OCI-LY1 (cell line): Measurements from ENCODE around the gene TBC1D22B.

Experiments used
- H2AFZ ChIP-seq: fragments of 200-600 bp; sonication (generic), shearing (Covaris generic); 2 replicates; pipeline ENCODE4 v1.6.0; 2014; ENCODE audit warnings: antibody characterized with exemption, mild to moderate bottlenecking, low read length
- H3F3A ChIP-seq: fragments of 200-600 bp; sonication (generic), shearing (Covaris generic); 2 replicates; pipeline ENCODE4 v1.6.0; 2014; ENCODE audit warnings: mild to moderate bottlenecking, antibody characterized with exemption, low read length, moderate library complexity; ENCODE audit not compliant: insufficient read depth
- H3K27ac ChIP-seq: fragments of 200-600 bp; sonication (generic); 2 replicates; pipeline ENCODE4 v1.5.1; 2014; ENCODE audit warnings: low read length, mixed run types, mild to moderate bottlenecking, low read depth; ENCODE audit not compliant: poor library complexity, severe bottlenecking
- H3K27me3 ChIP-seq: fragments of 200-600 bp; sonication (generic); 2 replicates; pipeline ENCODE4 v1.6.0; 2014; ENCODE audit warnings: antibody characterized with exemption, mild to moderate bottlenecking, low read length, moderate library complexity; ENCODE audit not compliant: insufficient read depth
- H3K36me3 ChIP-seq: fragments of 200-600 bp; sonication (generic); 2 replicates; pipeline ENCODE4 v1.6.1; 2014; ENCODE audit warnings: mild to moderate bottlenecking, antibody characterized with exemption, low read length, moderate library complexity, mixed read lengths; ENCODE audit not compliant: insufficient read depth
- H3K4me1 ChIP-seq: fragments of 200-600 bp; sonication (generic); 2 replicates; pipeline ENCODE4 v1.5.1; 2014; ENCODE audit warnings: mild to moderate bottlenecking, low read length, moderate library complexity; ENCODE audit not compliant: insufficient read depth, severe bottlenecking
- H3K4me2 ChIP-seq: fragments of 200-600 bp; sonication (generic), shearing (Covaris generic); 2 replicates; pipeline ENCODE4 v1.6.1; 2014; ENCODE audit warnings: low read length
- H3K4me3 ChIP-seq: fragments of 200-600 bp; sonication (generic); 2 replicates; pipeline ENCODE4 v1.5.1; 2014; ENCODE audit warnings: low read length, low read depth, mild to moderate bottlenecking, mixed read lengths; ENCODE audit not compliant: poor library complexity, severe bottlenecking
- H3K79me2 ChIP-seq: fragments of 200-600 bp; shearing (Covaris generic); 2 replicates; pipeline ENCODE4 v1.6.1; 2016; ENCODE audit warnings: mixed run types, low read length, mixed read lengths; ENCODE audit not compliant: insufficient read depth
- H3K9ac ChIP-seq: fragments of 200-600 bp; sonication (generic), shearing (Covaris generic); 2 replicates; pipeline ENCODE4 v1.6.1; 2014; ENCODE audit warnings: mild to moderate bottlenecking, low read length, mixed read lengths
- H3K9me2 ChIP-seq: fragments of 200-600 bp; sonication (generic), shearing (Covaris generic); 2 replicates; pipeline ENCODE4 v1.6.1; 2014; ENCODE audit warnings: low read depth, mild to moderate bottlenecking, low read length, mixed read lengths
- H3K9me3 ChIP-seq: fragments of 200-600 bp; shearing (Covaris generic); 2 replicates; pipeline ENCODE4 v1.6.1; 2014; ENCODE audit warnings: low read length, mixed read lengths
- H4K20me1 ChIP-seq: fragments of 200-600 bp; sonication (generic), shearing (Covaris generic); 2 replicates; pipeline ENCODE4 v1.6.0; 2016; ENCODE audit warnings: mild to moderate bottlenecking, low read length; ENCODE audit not compliant: insufficient read depth
- EZH2 ChIP-seq: fragments of 200-600 bp; sonication (generic), shearing (Covaris generic); IDR thresholded peaks from 2 replicates; pipeline ENCODE4 v1.8.0; 2017; ENCODE audit warnings: borderline replicate concordance, mixed run types, mild to moderate bottlenecking, antibody characterized with exemption, low read length, moderate library complexity, mixed read lengths
- TF ChIP-seq, protein P1 (sequence below): fragments of 200-600 bp; sonication (generic), shearing (Covaris generic); IDR thresholded peaks from 2 replicates; pipeline ENCODE4 v1.5.1; 2017; ENCODE audit warnings: mild to moderate bottlenecking, antibody characterized with exemption, low read length, moderate library complexity, mixed read lengths

TBC1D22B gene

GRCh38 chr6:37243816-37244370, 13.7 kb upstream of the TBC1D22B start:
- Histone ChIP-seq H3K9me3 (no peaks in the 10 kb centered on the region), H3K9me2 (no peaks in the 10 kb centered on the region), H3K27ac (no peak overlapping the region), H3K4me3 (no peak overlapping the region), H3K36me3 (no peaks in the 10 kb centered on the region), H3K4me2 (no peak overlapping the region), H3K4me1 (peaks cover 12% of the 10 kb centered on the region), H3K9ac (no peak overlapping the region), H2AFZ (no peak overlapping the region), H3F3A (no peaks in the 10 kb centered on the region), H4K20me1 (no peaks in the 10 kb centered on the region), H3K27me3 (peaks cover 6% of the 10 kb centered on the region; the same call in 1 of the 2 replicates), H3K79me2 (no peaks in the 10 kb centered on the region)
- TF ChIP-seq EZH2: no peak
- TF ChIP-seq, protein P1, sequence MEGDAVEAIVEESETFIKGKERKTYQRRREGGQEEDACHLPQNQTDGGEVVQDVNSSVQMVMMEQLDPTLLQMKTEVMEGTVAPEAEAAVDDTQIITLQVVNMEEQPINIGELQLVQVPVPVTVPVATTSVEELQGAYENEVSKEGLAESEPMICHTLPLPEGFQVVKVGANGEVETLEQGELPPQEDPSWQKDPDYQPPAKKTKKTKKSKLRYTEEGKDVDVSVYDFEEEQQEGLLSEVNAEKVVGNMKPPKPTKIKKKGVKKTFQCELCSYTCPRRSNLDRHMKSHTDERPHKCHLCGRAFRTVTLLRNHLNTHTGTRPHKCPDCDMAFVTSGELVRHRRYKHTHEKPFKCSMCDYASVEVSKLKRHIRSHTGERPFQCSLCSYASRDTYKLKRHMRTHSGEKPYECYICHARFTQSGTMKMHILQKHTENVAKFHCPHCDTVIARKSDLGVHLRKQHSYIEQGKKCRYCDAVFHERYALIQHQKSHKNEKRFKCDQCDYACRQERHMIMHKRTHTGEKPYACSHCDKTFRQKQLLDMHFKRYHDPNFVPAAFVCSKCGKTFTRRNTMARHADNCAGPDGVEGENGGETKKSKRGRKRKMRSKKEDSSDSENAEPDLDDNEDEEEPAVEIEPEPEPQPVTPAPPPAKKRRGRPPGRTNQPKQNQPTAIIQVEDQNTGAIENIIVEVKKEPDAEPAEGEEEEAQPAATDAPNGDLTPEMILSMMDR: no peak

GRCh38 chr6:37244430-37245310, 12.9 kb upstream of the TBC1D22B start:
- no peaks in the 10 kb centered on the region for H3K9me3 ChIP-seq
- no peak overlapping the region for H3K9ac ChIP-seq
- H3K4me2 ChIP-seq: no peak overlapping the region
- no peaks in the 10 kb centered on the region for H4K20me1 ChIP-seq
- no peak overlapping the region for H3K27ac ChIP-seq
- no peaks in the 10 kb centered on the region for H3K9me2 ChIP-seq
- no peaks in the 10 kb centered on the region for H3K79me2 ChIP-seq
- no peak overlapping the region for H2AFZ ChIP-seq
- H3K4me1 ChIP-seq: peaks cover 9% of the 10 kb centered on the region
- no peak for TF ChIP-seq EZH2
- TF ChIP-seq, protein P1: no peak
- H3K4me3 ChIP-seq: no peak overlapping the region
- no peaks in the 10 kb centered on the region for H3F3A ChIP-seq
- H3K36me3 ChIP-seq: no peaks in the 10 kb centered on the region
- peaks cover 6% of the 10 kb centered on the region; the same call in 1 of the 2 replicates for H3K27me3 ChIP-seq

DNA sequence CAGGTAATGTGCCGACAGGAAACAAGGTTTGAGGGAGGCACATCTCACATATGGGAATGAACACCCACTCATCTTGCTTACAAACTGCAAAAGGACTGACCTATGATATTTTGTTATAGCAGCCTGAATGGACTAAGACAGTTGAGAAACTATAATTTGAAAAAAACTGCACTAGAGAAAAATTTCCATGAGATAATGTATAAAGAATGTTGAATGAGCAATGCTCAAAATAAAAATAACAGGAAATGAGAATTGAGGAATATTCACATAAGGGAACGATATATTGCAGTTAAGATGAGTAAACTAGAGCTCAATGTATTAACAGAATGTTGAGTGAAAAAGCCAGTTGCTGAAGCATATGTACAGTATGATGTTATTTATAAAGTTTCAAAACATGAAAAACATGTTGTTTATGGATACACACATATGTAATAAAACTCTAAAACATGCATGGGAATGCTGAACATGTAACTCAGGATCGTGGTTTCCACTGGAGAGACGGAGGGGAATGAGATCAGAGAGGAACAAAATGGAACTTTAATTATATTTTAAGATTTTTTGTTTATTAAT, 6.3 kb upstream of the TBC1D22B start:
- H3K4me3 ChIP-seq: no peak overlapping the region
- TF ChIP-seq EZH2: no peak
- TF ChIP-seq, protein P1: no peak
- H4K20me1 ChIP-seq: no peaks in the 10 kb centered on the region
- H3K79me2 ChIP-seq: no peaks in the 10 kb centered on the region
- peaks cover 5% of the 10 kb centered on the region; the same call in 1 of the 2 replicates for H3F3A ChIP-seq
- no peak overlapping the region for H3K9ac ChIP-seq
- no peak overlapping the region for H3K27ac ChIP-seq
- no peak overlapping the region for H2AFZ ChIP-seq
- H3K9me3 ChIP-seq: no peaks in the 10 kb centered on the region
- H3K27me3 ChIP-seq: peaks cover 2% of the 10 kb centered on the region; the same call in 1 of the 2 replicates
- H3K36me3 ChIP-seq: no peaks in the 10 kb centered on the region
- no peak overlapping the region for H3K4me2 ChIP-seq
- no peaks in the 10 kb centered on the region for H3K4me1 ChIP-seq
- no peaks in the 10 kb centered on the region for H3K9me2 ChIP-seq
